ENCODE measurements around the gene EEF2KMT. TPM values are rescaled to one million over a fixed set of nuclear protein-coding genes. Genes with fewer than 3 reads are reported as not detected.

Gene EEF2KMT
- total RNA-seq, 1 donor, result 9.0 TPM

- Histone ChIP-seq H3K36me3 (ENCODE audit: insufficient read depth, low read length) (no peaks in the 10 kb centered on the region), H3K4me2 (ENCODE audit: insufficient read depth, low read length) (no peak overlapping the region), H3K79me2 (ENCODE audit: insufficient read depth, low read length) (no peaks in the 10 kb centered on the region), H3K9me3 (ENCODE audit: low read depth, low read length) (no peaks in the 10 kb centered on the region), H3K27me3 (ENCODE audit: insufficient read depth, low read length) (peaks cover 3% of the 10 kb centered on the region), H3K27ac (ENCODE audit: low read depth, low read length) (no peak overlapping the region), H4K20me1 (ENCODE audit: insufficient read depth, low read length) (no peaks in the 10 kb centered on the region), H2AFZ (ENCODE audit: low read length) (no peak overlapping the region), H3K4me1 (ENCODE audit: insufficient read depth, low read length) (peaks cover 14% of the 10 kb centered on the region), H3K4me3 (ENCODE audit: insufficient read depth, low read length) (no peak overlapping the region)
- TF ChIP-seq CTCF (IDR thresholded peaks at IDR 0.05; ENCODE audit: extremely low read depth, low read depth, low read length), result no peak
- no peak for DNase-seq (ENCODE audit: insufficient read length, low spot score, missing footprints)
These were observed 53.5 kb downstream of the EEF2KMT start for GRCh38 chr16:5044011-5044540.

- H3K79me2 ChIP-seq (ENCODE audit: insufficient read depth, low read length), result no peaks in the 10 kb centered on the region
- peak; percentile 30 for TF ChIP-seq CTCF (IDR thresholded peaks at IDR 0.05; ENCODE audit: extremely low read depth, low read depth, low read length)
- no peak overlapping the region for H3K4me3 ChIP-seq (ENCODE audit: insufficient read depth, low read length)
- no peaks in the 10 kb centered on the region for H3K36me3 ChIP-seq (ENCODE audit: insufficient read depth, low read length)
- no peaks in the 10 kb centered on the region for H4K20me1 ChIP-seq (ENCODE audit: insufficient read depth, low read length)
- H3K27me3 ChIP-seq (ENCODE audit: insufficient read depth, low read length), result peaks cover 3% of the 10 kb centered on the region
- no peak overlapping the region for H2AFZ ChIP-seq (ENCODE audit: low read length)
- no peak for DNase-seq (ENCODE audit: insufficient read length, low spot score, missing footprints)
- H3K4me2 ChIP-seq (ENCODE audit: insufficient read depth, low read length), result no peak overlapping the region
- peaks cover 14% of the 10 kb centered on the region for H3K4me1 ChIP-seq (ENCODE audit: insufficient read depth, low read length)
- H3K27ac ChIP-seq (ENCODE audit: low read depth, low read length), result no peak overlapping the region
- no peaks in the 10 kb centered on the region for H3K9me3 ChIP-seq (ENCODE audit: low read depth, low read length)
These were observed 54.9 kb downstream of the EEF2KMT start for GRCh38 chr16:5042574-5043171.

GRCh38 chr16:5041600-5042133 is 55.9 kb downstream of the EEF2KMT start:
- Histone ChIP-seq H4K20me1 (ENCODE audit: insufficient read depth, low read length) (no peaks in the 10 kb centered on the region), H3K27ac (ENCODE audit: low read depth, low read length) (no peak overlapping the region), H3K9me3 (ENCODE audit: low read depth, low read length) (no peaks in the 10 kb centered on the region), H3K4me2 (ENCODE audit: insufficient read depth, low read length) (peak overlapping the region; percentile 56), H3K27me3 (ENCODE audit: insufficient read depth, low read length) (peaks cover 3% of the 10 kb centered on the region), H2AFZ (ENCODE audit: low read length) (no peak overlapping the region), H3K4me3 (ENCODE audit: insufficient read depth, low read length) (no peak overlapping the region), H3K79me2 (ENCODE audit: insufficient read depth, low read length) (no peaks in the 10 kb centered on the region), H3K36me3 (ENCODE audit: insufficient read depth, low read length) (no peaks in the 10 kb centered on the region), H3K4me1 (ENCODE audit: insufficient read depth, low read length) (peaks cover 15% of the 10 kb centered on the region)
- no peak for TF ChIP-seq CTCF (IDR thresholded peaks at IDR 0.05; ENCODE audit: extremely low read depth, low read depth, low read length)
- DNase-seq (ENCODE audit: insufficient read length, low spot score, missing footprints), result peak; percentile 85

DNA sequence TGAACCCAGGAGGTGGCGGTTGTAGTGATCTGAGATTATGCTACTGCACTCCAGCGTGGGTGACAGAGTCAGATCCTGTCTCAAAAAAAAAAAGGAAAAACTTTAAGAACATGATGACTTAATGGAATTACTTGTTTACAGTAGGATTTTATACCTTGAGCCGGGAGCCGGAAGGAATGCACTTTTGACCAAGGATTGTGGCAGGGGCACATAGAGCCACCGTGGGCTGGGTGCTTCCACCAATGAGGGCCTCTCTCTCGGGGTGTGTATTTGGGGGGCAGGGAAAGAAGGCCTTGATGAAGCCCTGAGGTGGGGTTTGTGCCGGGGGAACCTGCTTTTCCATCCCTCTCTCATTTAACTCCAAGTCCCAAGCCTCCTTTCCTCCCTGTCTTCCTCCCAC is 57.1 kb downstream of the EEF2KMT start:
- Histone ChIP-seq H3K27me3 (ENCODE audit: insufficient read depth, low read length) (peaks cover 3% of the 10 kb centered on the region), H2AFZ (ENCODE audit: low read length) (no peak overlapping the region), H3K4me3 (ENCODE audit: insufficient read depth, low read length) (no peak overlapping the region), H3K9me3 (ENCODE audit: low read depth, low read length) (no peaks in the 10 kb centered on the region), H3K4me1 (ENCODE audit: insufficient read depth, low read length) (peaks cover 25% of the 10 kb centered on the region), H3K27ac (ENCODE audit: low read depth, low read length) (no peak overlapping the region), H3K4me2 (ENCODE audit: insufficient read depth, low read length) (no peak overlapping the region), H3K79me2 (ENCODE audit: insufficient read depth, low read length) (no peaks in the 10 kb centered on the region), H3K36me3 (ENCODE audit: insufficient read depth, low read length) (no peaks in the 10 kb centered on the region), H4K20me1 (ENCODE audit: insufficient read depth, low read length) (no peaks in the 10 kb centered on the region)
- no peak for DNase-seq (ENCODE audit: insufficient read length, low spot score, missing footprints)
- TF ChIP-seq CTCF (IDR thresholded peaks at IDR 0.05; ENCODE audit: extremely low read depth, low read depth, low read length), result no peak
